T-helper 1 cell treated with Interleukin-12 subunit alpha and Interleukin-12 subunit beta and Interleukin-4 antibody, amounts not matched to agents 30 μg/mL and 1 μg/mL, for 36 hours (primary cell): Measurements from ENCODE around the gene ATP1B2.
"Not testable (repeated sequence)": the region's sequence is repeated elsewhere in the genome, so short reads cannot be mapped to it uniquely, and the experiment has no call there.

Experiments used
- H3K27ac Mint-ChIP-seq: one replicate; pipeline ENCODE4 v1.8.0; 2021; ENCODE audit warnings: mild to moderate bottlenecking, mixed read lengths
- H3K27me3 Mint-ChIP-seq: one replicate; pipeline ENCODE4 v1.8.0; 2021; ENCODE audit warnings: low read depth, mixed read lengths
- H3K36me3 Mint-ChIP-seq: one replicate; pipeline ENCODE4 v1.8.0; 2021; ENCODE audit warnings: low read depth, mixed read lengths
- H3K4me1 Mint-ChIP-seq: one replicate; pipeline ENCODE4 v1.8.0; 2021; ENCODE audit warnings: low read depth, mixed read lengths
- H3K4me3 Mint-ChIP-seq: one replicate; pipeline ENCODE4 v1.8.0; 2021; ENCODE audit warnings: mild to moderate bottlenecking, moderate library complexity, mixed read lengths
- H3K9me3 Mint-ChIP-seq: one replicate; pipeline ENCODE4 v1.8.0; 2021; ENCODE audit warnings: mixed read lengths

The ATP1B2 gene

GRCh38 chr17:7650509-7651096 lies at the start of gene ATP1B2:
Gene ATP1B2 (plus strand): TSS chr17:7650926. CDS start chr17:7651519, 593 bp downstream.
- H3K9me3 Mint-ChIP-seq = no peaks in the 10 kb centered on the region
- no peak within 1 kb of the TSS for H3K27ac Mint-ChIP-seq
- peak within 1 kb of the TSS; percentile 83 for H3K4me3 Mint-ChIP-seq
- H3K4me1 Mint-ChIP-seq = peaks cover 14% of the 10 kb centered on the region
- peaks cover 3% of the 10 kb centered on the region for H3K36me3 Mint-ChIP-seq
- H3K27me3 Mint-ChIP-seq = peaks cover 59% of the 10 kb centered on the region

GRCh38 chr17:7606280-7606679 lies 44.4 kb upstream of the ATP1B2 start:
- Mint-ChIP-seq H3K36me3 (peaks cover 26% of the 10 kb centered on the region), H3K27ac (no peak overlapping the region), H3K27me3 (no peaks in the 10 kb centered on the region), H3K9me3 (no peaks in the 10 kb centered on the region), H3K4me1 (peaks cover 8% of the 10 kb centered on the region), H3K4me3 (no peak overlapping the region)

GRCh38 chr17:7610641-7611040 lies 40.1 kb upstream of the ATP1B2 start:
- H3K4me1 Mint-ChIP-seq = peaks cover 32% of the 10 kb centered on the region
- H3K27me3 Mint-ChIP-seq = no peaks in the 10 kb centered on the region
- H3K27ac Mint-ChIP-seq = no peak overlapping the region
- no peak overlapping the region for H3K4me3 Mint-ChIP-seq
- H3K36me3 Mint-ChIP-seq = peaks cover 13% of the 10 kb centered on the region
- H3K9me3 Mint-ChIP-seq = no peaks in the 10 kb centered on the region

GRCh38 chr17:7611635-7612293 lies 39.0 kb upstream of the ATP1B2 start:
- Mint-ChIP-seq H3K36me3 (peaks cover 6% of the 10 kb centered on the region), H3K4me3 (peak overlapping the region; percentile 64), H3K27me3 (no peaks in the 10 kb centered on the region), H3K27ac (no peak overlapping the region), H3K9me3 (no peaks in the 10 kb centered on the region), H3K4me1 (peaks cover 30% of the 10 kb centered on the region)

GRCh38 chr17:7612294-7612640 lies 38.5 kb upstream of the ATP1B2 start:
- Mint-ChIP-seq H3K27me3 (no peaks in the 10 kb centered on the region), H3K4me1 (peaks cover 30% of the 10 kb centered on the region), H3K4me3 (peak overlapping the region; percentile 64), H3K36me3 (peaks cover 6% of the 10 kb centered on the region), H3K9me3 (no peaks in the 10 kb centered on the region), H3K27ac (no peak overlapping the region)

GRCh38 chr17:7613769-7614424 lies 36.8 kb upstream of the ATP1B2 start:
- Mint-ChIP-seq H3K9me3 (no peaks in the 10 kb centered on the region), H3K4me3 (peak overlapping the region; percentile 93), H3K27ac (peak overlapping the region; percentile 89), H3K27me3 (no peaks in the 10 kb centered on the region), H3K4me1 (peaks cover 34% of the 10 kb centered on the region), H3K36me3 (peaks cover 6% of the 10 kb centered on the region)

- Mint-ChIP-seq H3K27ac (peak within 1 kb of the TSS; percentile 89), H3K27me3 (no peaks in the 10 kb centered on the region), H3K9me3 (no peaks in the 10 kb centered on the region), H3K4me1 (peaks cover 30% of the 10 kb centered on the region), H3K4me3 (peak within 1 kb of the TSS; percentile 93), H3K36me3 (peaks cover 6% of the 10 kb centered on the region)
Measured at GRCh38 chr17:7614425-7615264, 36.1 kb upstream of the ATP1B2 start, which contains the start of gene FXR2. Gene FXR2 (minus strand): TSS chr17:7614897. CDS start chr17:7614532, 365 bp downstream.

GRCh38 chr17:7615265-7615747 lies 35.4 kb upstream of the ATP1B2 start:
- Mint-ChIP-seq H3K4me3 (peak overlapping the region; percentile 81), H3K4me1 (peaks cover 30% of the 10 kb centered on the region), H3K36me3 (peaks cover 6% of the 10 kb centered on the region), H3K27me3 (no peaks in the 10 kb centered on the region), H3K27ac (peak overlapping the region; percentile 88), H3K9me3 (no peaks in the 10 kb centered on the region)

- Mint-ChIP-seq H3K9me3 (no peaks in the 10 kb centered on the region), H3K4me1 (peaks cover 10% of the 10 kb centered on the region), H3K27me3 (no peaks in the 10 kb centered on the region), H3K4me3 (no peak overlapping the region), H3K36me3 (no peaks in the 10 kb centered on the region), H3K27ac (no peak overlapping the region)
Measured at GRCh38 chr17:7618608-7619007, 32.1 kb upstream of the ATP1B2 start.

- no peaks in the 10 kb centered on the region for H3K36me3 Mint-ChIP-seq
- H3K9me3 Mint-ChIP-seq = no peaks in the 10 kb centered on the region
Measured at GRCh38 chr17:7620835-7621234, 29.9 kb upstream of the ATP1B2 start.

GRCh38 chr17:7623661-7624060 lies 27.1 kb upstream of the ATP1B2 start:
- H3K4me3 Mint-ChIP-seq = no peak overlapping the region
- peaks cover 7% of the 10 kb centered on the region for H3K4me1 Mint-ChIP-seq
- H3K27ac Mint-ChIP-seq = no peak overlapping the region
- no peaks in the 10 kb centered on the region for H3K9me3 Mint-ChIP-seq
- H3K36me3 Mint-ChIP-seq = peaks cover 2% of the 10 kb centered on the region
- H3K27me3 Mint-ChIP-seq = no peaks in the 10 kb centered on the region

More at GRCh38 chr17:7620835-7621234, 29.9 kb upstream of the ATP1B2 start:
- no peak overlapping the region for H3K4me3 Mint-ChIP-seq
- no peaks in the 10 kb centered on the region for H3K27me3 Mint-ChIP-seq
- no peak overlapping the region for H3K27ac Mint-ChIP-seq
- peaks cover 3% of the 10 kb centered on the region for H3K4me1 Mint-ChIP-seq

GRCh38 chr17:7625749-7626148 lies 25.0 kb upstream of the ATP1B2 start:
- H3K4me3 Mint-ChIP-seq, H3K36me3 Mint-ChIP-seq, H3K27ac Mint-ChIP-seq, H3K9me3 Mint-ChIP-seq, H3K27me3 Mint-ChIP-seq, H3K4me1 Mint-ChIP-seq: not testable (repeated sequence)

GRCh38 chr17:7626307-7626706 lies 24.4 kb upstream of the ATP1B2 start:
- Mint-ChIP-seq H3K27ac (no peak overlapping the region), H3K9me3 (no peaks in the 10 kb centered on the region), H3K36me3 (peaks cover 2% of the 10 kb centered on the region), H3K4me1 (peaks cover 5% of the 10 kb centered on the region), H3K4me3 (peak overlapping the region; percentile 95), H3K27me3 (no peaks in the 10 kb centered on the region)

GRCh38 chr17:7626956-7627249 lies 23.8 kb upstream of the ATP1B2 start:
- Mint-ChIP-seq H3K4me3 (peak overlapping the region; percentile 95), H3K36me3 (peaks cover 2% of the 10 kb centered on the region), H3K27me3 (no peaks in the 10 kb centered on the region), H3K27ac (no peak overlapping the region), H3K4me1 (peaks cover 5% of the 10 kb centered on the region), H3K9me3 (no peaks in the 10 kb centered on the region)
